K562 (cell line): ENCODE results near the gene KRTAP2-3. TPM values are rescaled to one million over a fixed set of nuclear protein-coding genes. Genes with fewer than 3 reads are reported as not detected.
"Not testable (repeated sequence)": the region's sequence is repeated elsewhere in the genome, so short reads cannot be mapped to it uniquely, and the experiment has no call there.

Experiments used
- ATAC-seq: fragments of 200-7000 bp; cut with Tn5 transposase; 3 replicates; pipeline ENCODE4 v1.9.1; 2020; ENCODE audit warnings: moderate library complexity
- BruUV-seq: library from RNA; stranded (reverse); fragments of 400-500 nt; replicated peaks from 2 replicates; lab custom pipeline; 2021; lab: Mats Ljungman, UMichigan
- CTCF ChIA-PET: fragments of 300-600 bp; formaldehyde crosslinking; extraction: SDS; loops from one replicate; lab custom pipeline; 2021; ENCODE audit warnings: low intra/inter-chr PET ratio; lab: Yijun Ruan, JAX
- POLR2A ChIA-PET: fragments of 300-600, 350-650 bp; sonication (Branson Sonifier 250); formaldehyde crosslinking; extraction: SDS; loops from one replicate; lab custom pipeline; 2021; ENCODE audit warnings: antibody characterized with exemption, inconsistent platforms; lab: Yijun Ruan, JAX
- DNase-seq, 4 experiments: peaks; one replicate each; pipeline versions ENCODE4 v3.0.0 to v3.0.0-alpha.2; 2011 to 2018; ENCODE audit warnings: low spot score in 3 of 4, mixed read lengths in 3 of 4; ENCODE audit errors: extremely low read depth in 1 of 4
- FAIRE-seq: peaks from 2 replicates; lab custom pipeline; 2011; peaks lifted over from hg19 to GRCh38; lab: Jason Lieb, UNC
- H2AFZ ChIP-seq: 2 replicates; pipeline ENCODE4 v1.6.0; 2011; ENCODE audit warnings: low read depth, low read length, control low read depth, inconsistent platforms
- H3K27ac ChIP-seq: fragments of 200-600 bp; 3 replicates; pipeline ENCODE4 v1.8.0; 2011; ENCODE audit warnings: low read depth, mild to moderate bottlenecking, control low read depth, inconsistent platforms, low read length, moderate library complexity, mixed read lengths; ENCODE audit errors: extremely low read depth
- H3K27me3 ChIP-seq, 2 experiments: fragments of 300-600 bp in 1 of 2; 2 replicates in 1 of 2; 3 replicates in 1 of 2; pipeline versions ENCODE4 v1.6.0 to v1.8.0; 2011; ENCODE audit warnings: inconsistent platforms in 2 of 2, low read length in 2 of 2, mild to moderate bottlenecking in 1 of 2, mixed read lengths in 1 of 2, moderate library complexity in 1 of 2; ENCODE audit not compliant: control insufficient read depth in 2 of 2, insufficient read depth in 2 of 2
- H3K36me3 ChIP-seq: fragments of 300-600 bp; 3 replicates; pipeline ENCODE4 v1.8.0; 2011; ENCODE audit warnings: mild to moderate bottlenecking, low read length, inconsistent platforms; ENCODE audit not compliant: control insufficient read depth, insufficient read depth
- H3K4me1 ChIP-seq, 2 experiments: fragments of 200-600 bp in 1 of 2; replicated peaks in 1 of 2; 2 replicates in 1 of 2; 3 replicates in 1 of 2; pipeline versions ENCODE4 v1.5.1 to v1.8.0; 2011; ENCODE audit warnings: inconsistent platforms in 2 of 2, low read length in 2 of 2, mild to moderate bottlenecking in 1 of 2, mixed read lengths in 1 of 2, moderate library complexity in 1 of 2; ENCODE audit not compliant: control insufficient read depth in 2 of 2, insufficient read depth in 2 of 2
- H3K4me2 ChIP-seq: 2 replicates; pipeline ENCODE4 v1.6.1; 2011; ENCODE audit warnings: low read length, control low read depth, inconsistent platforms, mixed read lengths; ENCODE audit not compliant: insufficient read depth
- H3K4me3 ChIP-seq: fragments of 200-600 bp; sonication (generic), shearing (Covaris generic); 2 replicates; pipeline ENCODE4 v1.5.1; 2016; ENCODE audit warnings: control low read depth, inconsistent platforms
- H3K79me2 ChIP-seq: fragments of 200-600 bp; 3 replicates; pipeline ENCODE4 v1.8.0; 2011; ENCODE audit warnings: low read length, inconsistent platforms; ENCODE audit not compliant: control insufficient read depth, insufficient read depth
- H3K9ac ChIP-seq, 2 experiments: 2 replicates each; pipeline versions ENCODE4 v1.6.0 to v1.6.1; 2011; ENCODE audit warnings: low read depth in 2 of 2, low read length in 2 of 2, control low read depth in 1 of 2, inconsistent platforms in 1 of 2, mild to moderate bottlenecking in 1 of 2, mixed read lengths in 1 of 2; ENCODE audit not compliant: insufficient read depth in 1 of 2
- H3K9me1 ChIP-seq: one replicate; pipeline ENCODE4 v1.6.0; 2011; ENCODE audit warnings: inconsistent platforms, mild to moderate bottlenecking, low read length, moderate library complexity; ENCODE audit not compliant: control insufficient read depth, insufficient read depth
- H3K9me3 ChIP-seq: replicated peaks from 2 replicates; pipeline ENCODE4 v1.5.1; 2011; ENCODE audit warnings: low read depth, low read length, inconsistent platforms; ENCODE audit not compliant: control insufficient read depth, insufficient read depth
- H4K20me1 ChIP-seq: replicated peaks from 2 replicates; pipeline ENCODE4 v1.6.1; 2011; ENCODE audit warnings: low read length, inconsistent platforms, mixed read lengths; ENCODE audit not compliant: control insufficient read depth, insufficient read depth
- CBFA2T2 ChIP-seq: fragments of 450-650 bp; conservative IDR thresholded peaks from 2 replicates; pipeline ENCODE4 v1.6.1; 2017; ENCODE audit warnings: mild to moderate bottlenecking
- E2F1 ChIP-seq: sonication (generic); formaldehyde crosslinking; IDR thresholded peaks from 2 replicates; pipeline ENCODE4 v1.8.1; 2023; ENCODE audit warnings: mild to moderate bottlenecking, missing genetic modification reagents, moderate library complexity
- FIP1L1 ChIP-seq: fragments of 200-400 bp; formaldehyde crosslinking; IDR thresholded peaks from 2 replicates; pipeline ENCODE4 v1.6.1; 2018; ENCODE audit warnings: mild to moderate bottlenecking, low read depth, low read length; ENCODE audit not compliant: poor library complexity, severe bottlenecking
- NFIC ChIP-seq: fragments of 450-650 bp; IDR thresholded peaks from 2 replicates; pipeline ENCODE4 v1.6.1; 2017; ENCODE audit warnings: mild to moderate bottlenecking, inconsistent platforms
- ZNF318 ChIP-seq, 2 experiments: fragments of 450-650 bp; IDR thresholded peaks; 2 replicates each; pipeline ENCODE4 v1.6.1; 2016; ENCODE audit warnings: mild to moderate bottlenecking in 2 of 2, borderline replicate concordance in 1 of 2, low read depth in 1 of 2, moderate library complexity in 1 of 2
- WGBS: fragments of 100-300 bp; shearing (Covaris generic); methylation state at CpG from one replicate; pipeline ENCODE4 v1.1.6; 2016; ENCODE audit warnings: low coverage, mixed read lengths; ENCODE audit not compliant: insufficient coverage; ENCODE audit errors: missing lambda C conversion rate; 5-methylcytosine and 5-hydroxymethylcytosine counted together
- in situ Hi-C: fragments of 300-500 bp; cut with MboI; formaldehyde crosslinking; loops from 4 replicates; pipeline ENCODE4 v1.15.0; 2018; ENCODE audit warnings: inconsistent platforms, mixed read lengths
- intact Hi-C: fragments of 100-400 bp; cut with micrococcal nuclease; formaldehyde crosslinking; loops from 2 replicates; pipeline ENCODE4 v1.14.2; 2022
- polyA plus RNA-seq, 8 experiments: library from polyadenylated mRNA; depleted of rRNA in 4 of 8; stranded (reverse) in 5 of 8; unstranded in 3 of 8; fragments of >200 nt; fragmentation: Nextera tagmentation in 2 of 8; fragmentation: Illumina TruSeq in 1 of 8; extraction: Ambion mirVana in 2 of 8; extraction: Trizol in 1 of 8; gene quantifications; 2 replicates each; pipeline versions ENCODE4 v1.2.1 to v1.2.3, GENCODE V29; 2011 to 2014; ENCODE audit warnings: inconsistent platforms in 1 of 8, missing spikeins in 1 of 8
- total RNA-seq, 7 experiments: library from RNA; depleted of rRNA in 6 of 7; stranded (reverse); fragments of >200 nt in 6 of 7; fragmentation: Illumina TruSeq in 2 of 7; extraction: Trizol in 2 of 7; gene quantifications; 2 replicates each; pipeline versions ENCODE4 v1.2.1 to v1.2.3, GENCODE V29; 2011 to 2021; ENCODE audit warnings: low replicate concordance in 1 of 7

Gene KRTAP2-3
- total and polyA plus RNA-seq, 9 of the 15 experiments (the other 6 are each of a cell fraction or from before 2014, with no cell fraction given): not detected

DNA sequence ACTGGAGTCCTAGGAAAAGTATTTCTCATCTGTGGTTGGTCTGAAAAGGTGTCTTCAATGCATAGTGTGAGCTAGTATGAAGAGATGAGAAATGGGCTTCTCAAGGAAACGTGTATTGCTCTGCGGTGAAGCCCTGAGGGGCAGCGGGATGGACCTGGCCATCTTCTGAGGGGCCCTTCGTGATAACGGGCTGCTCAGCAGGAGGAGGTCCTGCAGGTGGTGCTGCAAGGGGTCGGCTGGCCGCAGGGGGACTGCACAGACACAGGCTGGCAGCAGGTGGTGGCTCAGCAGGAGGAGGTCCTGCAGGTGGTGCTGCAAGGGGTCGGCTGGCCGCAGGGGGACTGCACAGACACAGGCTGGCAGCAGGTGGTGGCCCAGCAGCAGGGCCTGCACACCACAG lies 5.4 kb downstream of the KRTAP2-3 start:
- H4K20me1 ChIP-seq, ATAC-seq, H3K4me3 ChIP-seq, BruUV-seq, in situ Hi-C loops, FAIRE-seq, H3K27ac ChIP-seq, CTCF ChIA-PET, H3K36me3 ChIP-seq, DNase-seq, H3K27me3 ChIP-seq, intact Hi-C loops, H2AFZ ChIP-seq, H3K9me1 ChIP-seq, H3K9ac ChIP-seq, H3K9me3 ChIP-seq, H3K4me1 ChIP-seq, H3K4me2 ChIP-seq, H3K79me2 ChIP-seq, POLR2A ChIA-PET: not testable (repeated sequence)
- WGBS: under 1% methylated on average over 7 of the region's 9 CpGs

GRCh38 chr17:41054025-41054424 lies 5.9 kb downstream of the KRTAP2-3 start:
- Histone ChIP-seq H3K4me3 (no peak overlapping the region), H3K4me2 (no peak overlapping the region), H2AFZ (no peak overlapping the region), H3K27me3 (peaks cover 0 to 7% of the 10 kb centered on the region in 2 experiments; a peak in 2 of 5 replicates), H3K4me1 (no peaks in the 10 kb centered on the region), H3K9me3 (no peaks in the 10 kb centered on the region), H3K9ac (no peak overlapping the region), H3K27ac (no peak overlapping the region), H3K36me3 (no peaks in the 10 kb centered on the region), H3K79me2 (no peaks in the 10 kb centered on the region), H4K20me1 (no peaks in the 10 kb centered on the region), H3K9me1 (no peaks in the 10 kb centered on the region)
- WGBS: 1% methylated on average over 4 of the region's 4 CpGs
- FAIRE-seq: no peak
- BruUV-seq: no TSS peak
- POLR2A ChIA-PET: interaction anchor here (0.7 kb wide), 1 partner anchor 14 kb away, joined by 3 read pairs; no protein-coding TSS in a partner anchor
- DNase-seq: no peak
- no peak for ATAC-seq
- in situ Hi-C loops: no loop called here
- CTCF ChIA-PET: no interaction called here
- TF ChIP-seq NFIC (no peak), FIP1L1 (no peak), ZNF318 (IDR thresholded peaks at IDR 0.05; ENCODE audit: borderline replicate concordance in 1 of 2, low read depth in 1 of 2) (no peak), CBFA2T2 (no peak), E2F1 (CRISPR knock-in tag) (no peak)
- TF ChIP-seq, all 486 proteins: peak for 0
- intact Hi-C loops: no loop called here
